HEK293T (cell line): ENCODE measurements around the gene TMEM38B.

Source experiments
- ARNT ChIP-seq: fragments of 450-650 bp; IDR thresholded peaks from 2 replicates; pipeline ENCODE4 v1.6.1; 2017; ENCODE audit warnings: mild to moderate bottlenecking
- BHLHE40 ChIP-seq: fragments of 450-650 bp; IDR thresholded peaks from 2 replicates; pipeline ENCODE4 v1.6.1; 2016; ENCODE audit warnings: mild to moderate bottlenecking, moderate library complexity, borderline replicate concordance
- CTBP1 ChIP-seq: fragments of 450-650 bp; IDR thresholded peaks from 2 replicates; pipeline ENCODE4 v1.6.1; 2016; ENCODE audit warnings: borderline replicate concordance
- ELF4 ChIP-seq: fragments of 450-650 bp; IDR thresholded peaks from 2 replicates; pipeline ENCODE4 v1.6.1; 2017; ENCODE audit warnings: antibody characterized with exemption
- HDGF ChIP-seq: fragments of 450-650 bp; IDR thresholded peaks from 2 replicates; pipeline ENCODE4 v1.6.1; 2017; ENCODE audit warnings: antibody characterized with exemption, borderline replicate concordance
- NFRKB ChIP-seq: fragments of 450-650 bp; IDR thresholded peaks from 2 replicates; pipeline ENCODE4 v1.6.1; 2016; ENCODE audit warnings: mild to moderate bottlenecking, moderate library complexity
- PKNOX1 ChIP-seq: fragments of 450-650 bp; IDR thresholded peaks from 2 replicates; pipeline ENCODE4 v1.6.1; 2016
- SP1 ChIP-seq: fragments of 450-650 bp; IDR thresholded peaks from 2 replicates; pipeline ENCODE4 v1.6.1; 2017
- SUZ12 ChIP-seq: fragments of 450-650 bp; IDR thresholded peaks from 2 replicates; pipeline ENCODE4 v1.6.1; 2016; ENCODE audit warnings: mild to moderate bottlenecking
- TARDBP ChIP-seq: fragments of 450-650 bp; IDR thresholded peaks from 2 replicates; pipeline ENCODE4 v1.6.1; 2016
- ZNF384 ChIP-seq: fragments of 450-650 bp; IDR thresholded peaks from 2 replicates; pipeline ENCODE4 v1.6.1; 2016

GRCh38 chr9:105662184-105663104 is 31.9 kb upstream of the TMEM38B start, which contains the start of gene TAL2:
- no peak for TF ChIP-seq ARNT
- TF ChIP-seq BHLHE40 = no peak
- TF ChIP-seq ZNF384 = no peak
- no peak for TF ChIP-seq TARDBP
- no peak for TF ChIP-seq HDGF
- no peak for TF ChIP-seq CTBP1
- no peak for TF ChIP-seq SP1
- no peak for TF ChIP-seq PKNOX1
- no peak for TF ChIP-seq ELF4
- TF ChIP-seq NFRKB = no peak
- TF ChIP-seq SUZ12 = no peak
